Measurements from ENCODE around the gene DPP3.
"Not testable (repeated sequence)": the region's sequence is repeated elsewhere in the genome, so short reads cannot be mapped to it uniquely, and the experiment has no call there.

Gene DPP3

GRCh38 chr11:66539170-66539869, 59.1 kb downstream of the DPP3 start:
- H3K4me1 ChIP-seq (ENCODE audit: insufficient read depth, poor library complexity, severe bottlenecking): no peaks in the 10 kb centered on the region
- ATAC-seq (ENCODE audit: low read depth) (no peak), DNase-seq (ENCODE audit: low spot score) (no peak)
- no peaks in the 10 kb centered on the region for H3K36me3 ChIP-seq (ENCODE audit: low read depth)
- no peak overlapping the region for H3K27ac ChIP-seq (ENCODE audit: poor library complexity, severe bottlenecking)
- no peak for TF ChIP-seq CTCF (IDR thresholded peaks at IDR 0.05; ENCODE audit: poor library complexity, severe bottlenecking)
- H3K27me3 ChIP-seq (ENCODE audit: insufficient read depth, poor library complexity, severe bottlenecking): no peaks in the 10 kb centered on the region
- no peak overlapping the region for H3K4me3 ChIP-seq (ENCODE audit: severe bottlenecking)
- H3K9me3 ChIP-seq (ENCODE audit: severe bottlenecking): no peaks in the 10 kb centered on the region

GRCh38 chr11:66539870-66540213, 59.6 kb downstream of the DPP3 start:
- ATAC-seq (ENCODE audit: low read depth) (no peak), DNase-seq (ENCODE audit: low spot score) (no peak)
- Histone ChIP-seq H3K4me1 (ENCODE audit: insufficient read depth, poor library complexity, severe bottlenecking) (no peaks in the 10 kb centered on the region), H3K27me3 (ENCODE audit: insufficient read depth, poor library complexity, severe bottlenecking) (no peaks in the 10 kb centered on the region), H3K4me3 (ENCODE audit: severe bottlenecking) (no peak overlapping the region), H3K9me3 (ENCODE audit: severe bottlenecking) (no peaks in the 10 kb centered on the region), H3K27ac (ENCODE audit: poor library complexity, severe bottlenecking) (no peak overlapping the region), H3K36me3 (ENCODE audit: low read depth) (no peaks in the 10 kb centered on the region)
- no peak for TF ChIP-seq CTCF (IDR thresholded peaks at IDR 0.05; ENCODE audit: poor library complexity, severe bottlenecking)

- not testable (repeated sequence) for H3K4me1 ChIP-seq (ENCODE audit: insufficient read depth, poor library complexity, severe bottlenecking); DNase-seq (ENCODE audit: low spot score); H3K27me3 ChIP-seq (ENCODE audit: insufficient read depth, poor library complexity, severe bottlenecking); H3K4me3 ChIP-seq (ENCODE audit: severe bottlenecking); H3K9me3 ChIP-seq (ENCODE audit: severe bottlenecking); H3K36me3 ChIP-seq (ENCODE audit: low read depth); H3K27ac ChIP-seq (ENCODE audit: poor library complexity, severe bottlenecking); ATAC-seq (ENCODE audit: low read depth)
These were observed 60.4 kb downstream of the DPP3 start for GRCh38 chr11:66540598-66540997.

- no peaks in the 10 kb centered on the region for H3K9me3 ChIP-seq (ENCODE audit: severe bottlenecking)
- DNase-seq (ENCODE audit: low spot score) (no peak), ATAC-seq (ENCODE audit: low read depth) (no peak)
- no peaks in the 10 kb centered on the region for H3K27me3 ChIP-seq (ENCODE audit: insufficient read depth, poor library complexity, severe bottlenecking)
- no peak overlapping the region for H3K27ac ChIP-seq (ENCODE audit: poor library complexity, severe bottlenecking)
- no peaks in the 10 kb centered on the region for H3K4me1 ChIP-seq (ENCODE audit: insufficient read depth, poor library complexity, severe bottlenecking)
- H3K36me3 ChIP-seq (ENCODE audit: low read depth): no peaks in the 10 kb centered on the region
- TF ChIP-seq CTCF (IDR thresholded peaks at IDR 0.05; ENCODE audit: poor library complexity, severe bottlenecking): no peak
- no peak overlapping the region for H3K4me3 ChIP-seq (ENCODE audit: severe bottlenecking)
These were observed 61.7 kb downstream of the DPP3 start for GRCh38 chr11:66541892-66542291.

GRCh38 chr11:66542362-66542761, 62.1 kb downstream of the DPP3 start:
- no peaks in the 10 kb centered on the region for H3K36me3 ChIP-seq (ENCODE audit: low read depth)
- H3K4me1 ChIP-seq (ENCODE audit: insufficient read depth, poor library complexity, severe bottlenecking): no peaks in the 10 kb centered on the region
- no peak for TF ChIP-seq CTCF (IDR thresholded peaks at IDR 0.05; ENCODE audit: poor library complexity, severe bottlenecking)
- no peak overlapping the region for H3K27ac ChIP-seq (ENCODE audit: poor library complexity, severe bottlenecking)
- ATAC-seq (ENCODE audit: low read depth): no peak
- DNase-seq (ENCODE audit: low spot score): no peak
- H3K27me3 ChIP-seq (ENCODE audit: insufficient read depth, poor library complexity, severe bottlenecking): no peaks in the 10 kb centered on the region
- no peak overlapping the region for H3K4me3 ChIP-seq (ENCODE audit: severe bottlenecking)
- H3K9me3 ChIP-seq (ENCODE audit: severe bottlenecking): no peaks in the 10 kb centered on the region

All from RWPE2 (cell line).